Activated CD4-positive, CD25-positive, alpha-beta regulatory T cell (primary cell): ENCODE data around the gene DTD1.

ENCODE experiments used
- DNase-seq, 4 experiments: peaks; one replicate each; lab custom pipeline; 2025; lab: John Stamatoyannopoulos, UW

The DTD1 gene

GRCh38 chr20:18705910-18706309 lies 118.1 kb downstream of the DTD1 start:
- DNase-seq, result no peak

GRCh38 chr20:18712131-18712530 lies 124.3 kb downstream of the DTD1 start:
- no peak for DNase-seq

GRCh38 chr20:18712882-18713281 lies 125.0 kb downstream of the DTD1 start:
- no peak for DNase-seq

GRCh38 chr20:18715564-18715963 lies 127.7 kb downstream of the DTD1 start:
- no peak for DNase-seq

- DNase-seq, result no peak
Observed at GRCh38 chr20:18717062-18717461, 129.2 kb downstream of the DTD1 start.

GRCh38 chr20:18718129-18718528 lies 130.3 kb downstream of the DTD1 start:
- no peak for DNase-seq

GRCh38 chr20:18719426-18719825 lies 131.6 kb downstream of the DTD1 start:
- no peak for DNase-seq

GRCh38 chr20:18721551-18722115 lies 133.8 kb downstream of the DTD1 start:
- no peak for DNase-seq

- no peak for DNase-seq
Observed at GRCh38 chr20:18722371-18722770, 134.5 kb downstream of the DTD1 start.

GRCh38 chr20:18724077-18724476 lies 136.2 kb downstream of the DTD1 start:
- no peak for DNase-seq

- DNase-seq, result no peak
Observed at GRCh38 chr20:18724788-18725464, 137.1 kb downstream of the DTD1 start.

- DNase-seq, result no peak
Observed at GRCh38 chr20:18727032-18727508, 139.2 kb downstream of the DTD1 start.

- DNase-seq, result no peak
Observed at GRCh38 chr20:18728165-18728869, 140.5 kb downstream of the DTD1 start.

- no peak for DNase-seq
Observed at GRCh38 chr20:18728870-18729224, 141.0 kb downstream of the DTD1 start.

- DNase-seq, result no peak
Observed at GRCh38 chr20:18729231-18729825, 141.5 kb downstream of the DTD1 start.

GRCh38 chr20:18731940-18732339 lies 144.1 kb downstream of the DTD1 start:
- DNase-seq, result no peak

- DNase-seq, result no peak
Observed at GRCh38 chr20:18734525-18735189, 146.8 kb downstream of the DTD1 start.

GRCh38 chr20:18737140-18737539 lies 149.3 kb downstream of the DTD1 start:
- DNase-seq, result no peak

GRCh38 chr20:18738055-18738454 lies 150.2 kb downstream of the DTD1 start:
- no peak for DNase-seq

GRCh38 chr20:18738888-18739287 lies 151.0 kb downstream of the DTD1 start:
- DNase-seq, result no peak

- DNase-seq, result no peak
Observed at GRCh38 chr20:18739751-18740166, 151.9 kb downstream of the DTD1 start.

- DNase-seq, result no peak
Observed at GRCh38 chr20:18740726-18741125, 152.9 kb downstream of the DTD1 start.
